Neural progenitor cell (in vitro differentiated cells): ENCODE data around the gene FRMD5. TPM values are rescaled to one million over a fixed set of nuclear protein-coding genes. Genes with fewer than 3 reads are reported as not detected.

Experiments used
- DNase-seq: peaks from one replicate; pipeline ENCODE4 v3.0.0-alpha.2; 2016; ENCODE audit warnings: low spot score
- H2AFZ ChIP-seq: fragments of 200-600 bp; sonication (generic); replicated peaks from 2 replicates; pipeline ENCODE4 v1.6.1; 2016; ENCODE audit warnings: antibody characterized with exemption
- H3F3A ChIP-seq: fragments of 200-600 bp; sonication (generic); 2 replicates; pipeline ENCODE4 v1.6.1; 2016; ENCODE audit warnings: antibody characterized with exemption, low read depth
- H3K27ac ChIP-seq: fragments of 200-600 bp; sonication (generic); 2 replicates; pipeline ENCODE4 v1.5.1; 2016; ENCODE audit warnings: mild to moderate bottlenecking
- H3K27me3 ChIP-seq: fragments of 200-600 bp; sonication (generic); 2 replicates; pipeline ENCODE4 v1.6.1; 2016; ENCODE audit warnings: mild to moderate bottlenecking, moderate library complexity
- H3K36me3 ChIP-seq: fragments of 200-600 bp; sonication (generic); 2 replicates; pipeline ENCODE4 v1.5.1; 2016
- H3K4me1 ChIP-seq: fragments of 200-600 bp; sonication (generic); 2 replicates; pipeline ENCODE4 v1.6.1; 2016; ENCODE audit warnings: mixed run types
- H3K4me2 ChIP-seq: fragments of 200-600 bp; sonication (generic); 2 replicates; pipeline ENCODE4 v1.6.1; 2016
- H3K4me3 ChIP-seq: fragments of 200-600 bp; sonication (generic); 2 replicates; pipeline ENCODE4 v1.5.1; 2016
- H3K79me2 ChIP-seq: fragments of 200-600 bp; sonication (generic); 2 replicates; pipeline ENCODE4 v1.6.1; 2016; ENCODE audit warnings: low read depth
- H3K9ac ChIP-seq: fragments of 200-600 bp; sonication (generic); 2 replicates; pipeline ENCODE4 v1.6.1; 2016
- H3K9me3 ChIP-seq: fragments of 200-600 bp; sonication (generic); 2 replicates; pipeline ENCODE4 v1.5.1; 2016; ENCODE audit warnings: low read depth
- H4K20me1 ChIP-seq: fragments of 200-600 bp; sonication (generic); 2 replicates; pipeline ENCODE4 v1.6.1; 2016; ENCODE audit warnings: low read depth
- H3K27ac Mint-ChIP-seq: 3 replicates; pipeline ENCODE4 v1.8.0; 2021; ENCODE audit warnings: mixed read lengths
- H3K27me3 Mint-ChIP-seq: 2 replicates; pipeline ENCODE4 v1.8.0; 2022; ENCODE audit warnings: low read depth, mild to moderate bottlenecking, inconsistent platforms, moderate library complexity, mixed read lengths; ENCODE audit not compliant: insufficient read depth
- H3K36me3 Mint-ChIP-seq: 3 replicates; pipeline ENCODE4 v1.8.0; 2021; ENCODE audit warnings: mixed read lengths
- H3K4me1 Mint-ChIP-seq: 3 replicates; pipeline ENCODE4 v1.8.0; 2021; ENCODE audit warnings: mixed read lengths
- H3K4me3 Mint-ChIP-seq: 3 replicates; pipeline ENCODE4 v1.8.0; 2021; ENCODE audit warnings: mild to moderate bottlenecking, moderate library complexity, mixed read lengths
- H3K9me3 Mint-ChIP-seq: 3 replicates; pipeline ENCODE4 v1.8.0; 2020; ENCODE audit warnings: mixed read lengths
- CTCF ChIP-seq: fragments of 200-600 bp; sonication (generic); IDR thresholded peaks from 2 replicates; pipeline ENCODE4 v1.5.1; 2017; ENCODE audit warnings: antibody characterized with exemption, mild to moderate bottlenecking
- EZH2 ChIP-seq: fragments of 200-600 bp; sonication (generic); IDR thresholded peaks from 2 replicates; pipeline ENCODE4 v1.6.1; 2017; ENCODE audit warnings: antibody characterized with exemption, mild to moderate bottlenecking, moderate library complexity
- EZH2phosphoT487 ChIP-seq: fragments of 200-600 bp; sonication (generic); IDR thresholded peaks from 2 replicates; pipeline ENCODE4 v1.6.1; 2017; ENCODE audit warnings: antibody characterized with exemption
- total RNA-seq: library from RNA; depleted of rRNA; stranded (reverse); fragments of >200 nt; gene quantifications from 2 replicates; pipeline ENCODE4 v1.2.3, GENCODE V29; 2015; ENCODE audit warnings: low replicate concordance

Gene FRMD5
- total RNA-seq, 1 donor from 2014 or later: 10.1 TPM

- TF ChIP-seq CTCF (no peak), EZH2phosphoT487 (no peak), EZH2 (no peak)
- Mint-ChIP-seq H3K4me1 (peaks cover 2% of the 10 kb centered on the region), H3K9me3 (no peaks in the 10 kb centered on the region), H3K36me3 (peaks cover 4% of the 10 kb centered on the region), H3K27me3 (no peaks in the 10 kb centered on the region), H3K27ac (peak overlapping the region; percentile 21), H3K4me3 (no peak overlapping the region)
- DNase-seq: no peak
- Histone ChIP-seq H3K4me1 (peaks cover 9% of the 10 kb centered on the region), H3K27me3 (no peaks in the 10 kb centered on the region), H3K27ac (no peak overlapping the region), H3K4me3 (no peak overlapping the region), H2AFZ (no peak overlapping the region), H3K9me3 (no peaks in the 10 kb centered on the region), H3K79me2 (no peaks in the 10 kb centered on the region), H3K9ac (no peak overlapping the region), H3K36me3 (no peaks in the 10 kb centered on the region), H3F3A (peaks cover 9% of the 10 kb centered on the region), H3K4me2 (no peak overlapping the region), H4K20me1 (no peaks in the 10 kb centered on the region)
These were observed 282.9 kb downstream of the FRMD5 start for GRCh38 chr15:43912208-43912607.

- Histone ChIP-seq H3K27me3 (no peaks in the 10 kb centered on the region), H3K9me3 (no peaks in the 10 kb centered on the region), H3K9ac (no peak overlapping the region), H3F3A (peaks cover 8% of the 10 kb centered on the region), H2AFZ (no peak overlapping the region), H3K4me1 (peaks cover 9% of the 10 kb centered on the region), H3K27ac (no peak overlapping the region), H4K20me1 (no peaks in the 10 kb centered on the region), H3K36me3 (no peaks in the 10 kb centered on the region), H3K79me2 (no peaks in the 10 kb centered on the region), H3K4me2 (no peak overlapping the region), H3K4me3 (no peak overlapping the region)
- Mint-ChIP-seq H3K9me3 (no peaks in the 10 kb centered on the region), H3K36me3 (peaks cover 4% of the 10 kb centered on the region), H3K27me3 (no peaks in the 10 kb centered on the region), H3K27ac (no peak overlapping the region), H3K4me1 (peaks cover 2% of the 10 kb centered on the region), H3K4me3 (no peak overlapping the region)
- no peak for DNase-seq
- no peak for TF ChIP-seq EZH2phosphoT487
- no peak for TF ChIP-seq EZH2
- TF ChIP-seq CTCF: no peak
These were observed 283.8 kb downstream of the FRMD5 start for GRCh38 chr15:43911235-43911781.

GRCh38 chr15:43908516-43909050 is 286.5 kb downstream of the FRMD5 start:
- H3K9me3 Mint-ChIP-seq: no peaks in the 10 kb centered on the region
- Histone ChIP-seq H3K4me2 (no peak overlapping the region), H3K4me3 (no peak overlapping the region), H3K9me3 (no peaks in the 10 kb centered on the region), H3K4me1 (no peaks in the 10 kb centered on the region), H3K9ac (no peak overlapping the region), H3K36me3 (no peaks in the 10 kb centered on the region), H3F3A (peaks cover 4% of the 10 kb centered on the region), H3K79me2 (no peaks in the 10 kb centered on the region), H4K20me1 (no peaks in the 10 kb centered on the region), H2AFZ (no peak overlapping the region), H3K27me3 (no peaks in the 10 kb centered on the region), H3K27ac (no peak overlapping the region)
- no peak overlapping the region for H3K27ac Mint-ChIP-seq
- no peaks in the 10 kb centered on the region for H3K27me3 Mint-ChIP-seq
- DNase-seq: no peak
- no peak for TF ChIP-seq CTCF
- TF ChIP-seq EZH2: no peak
- TF ChIP-seq EZH2phosphoT487: no peak
- H3K4me1 Mint-ChIP-seq: peaks cover 3% of the 10 kb centered on the region
- H3K36me3 Mint-ChIP-seq: peaks cover 4% of the 10 kb centered on the region
- H3K4me3 Mint-ChIP-seq: no peak overlapping the region
